SIG-M5 treated with dmso at 0.1 percent for 504 hours (cell line): ENCODE results near the gene PIGQ.

Source experiments
- DNase-seq: peaks from one replicate; lab custom pipeline; 2025; ENCODE audit not compliant: unreplicated experiment; lab: John Stamatoyannopoulos, UW

Gene PIGQ

DNA sequence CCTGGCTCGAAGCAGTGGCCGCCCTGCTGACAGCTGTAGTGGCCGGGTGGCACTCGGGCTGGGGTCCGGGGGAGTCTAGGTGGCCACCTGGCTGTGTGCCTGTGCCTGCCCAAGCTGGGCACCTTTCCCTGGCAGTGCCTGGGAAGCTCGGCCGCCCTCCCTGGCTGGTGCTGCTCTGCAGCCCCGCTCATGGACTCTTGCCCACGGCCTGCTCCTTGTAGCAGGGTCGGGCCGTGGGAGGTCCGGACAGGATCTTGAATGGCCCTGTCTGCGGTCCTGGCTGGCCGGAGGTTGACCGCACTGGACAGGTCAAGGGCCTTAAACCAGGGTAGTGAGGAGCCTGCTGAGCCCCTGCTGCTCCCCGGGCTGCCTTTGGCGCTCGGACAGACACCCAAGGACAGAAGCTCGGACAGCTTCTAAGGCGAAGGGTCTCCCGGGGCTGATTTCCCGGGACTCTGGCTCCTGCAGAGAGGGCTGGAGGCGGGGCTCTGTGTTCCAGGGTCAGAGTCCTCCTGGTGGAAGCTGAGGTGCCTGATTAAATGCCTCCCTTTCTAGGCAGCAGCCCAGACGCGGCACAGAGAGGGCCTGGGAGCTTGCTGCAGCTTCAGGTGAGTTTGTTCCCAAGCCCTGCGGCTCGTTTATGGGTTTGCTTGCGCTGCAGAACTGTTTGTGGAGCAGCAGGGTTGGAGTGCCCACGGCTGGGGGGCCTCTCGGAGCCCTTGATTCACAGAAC is 36.2 kb upstream of the PIGQ start:
- no peak for DNase-seq

GRCh38 chr16:534135-534534 is 35.6 kb upstream of the PIGQ start:
- no peak for DNase-seq

GRCh38 chr16:534856-535445 is 34.8 kb upstream of the PIGQ start:
- DNase-seq, result no peak

DNA sequence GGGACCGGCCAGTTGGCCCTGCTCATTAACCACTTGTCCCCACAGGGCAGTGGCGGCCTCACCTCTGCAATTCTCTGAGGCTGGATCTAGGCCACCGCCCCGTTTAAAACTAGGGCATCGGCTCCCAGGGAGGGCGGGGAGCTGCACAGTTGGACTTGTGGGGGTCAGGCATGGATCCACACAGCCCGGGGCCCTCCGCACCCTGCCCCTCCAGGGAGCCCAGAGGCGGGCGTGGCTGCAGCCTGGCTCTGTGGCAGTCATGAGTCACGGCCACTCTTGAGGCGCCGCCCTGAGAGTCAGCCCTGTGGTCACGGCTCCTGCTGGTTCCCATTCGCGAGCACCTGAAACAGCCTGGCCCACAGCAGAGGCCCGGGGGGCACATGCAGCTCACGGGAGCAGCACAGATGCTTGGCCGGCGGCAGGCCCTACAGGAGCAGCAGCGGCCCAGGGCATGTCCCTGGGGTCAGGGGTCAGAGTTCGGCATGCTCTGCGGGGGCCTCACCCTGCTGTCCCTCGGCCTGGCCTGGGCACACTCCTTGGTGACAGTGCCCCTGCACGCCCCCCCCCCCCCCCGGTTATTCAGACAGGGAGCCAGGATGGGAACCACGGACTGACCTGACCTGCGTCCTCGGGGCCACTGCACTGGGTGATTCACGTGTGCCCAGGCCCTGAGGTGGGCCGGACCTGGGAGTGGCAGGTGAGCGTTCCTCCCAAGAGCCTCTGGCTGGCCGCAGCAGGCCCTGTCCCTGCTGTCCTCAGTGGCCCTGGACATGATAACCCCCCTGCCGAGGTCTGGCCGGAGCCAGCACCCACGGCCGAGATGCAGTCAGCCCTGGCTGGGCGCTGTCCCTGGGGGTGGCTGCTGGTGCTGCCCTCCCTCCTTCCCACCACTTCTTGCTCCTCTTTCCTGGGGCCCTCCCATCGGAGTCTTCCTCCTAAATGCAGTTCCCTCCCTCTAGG is 34.0 kb upstream of the PIGQ start:
- DNase-seq, result peak; percentile 19

- no peak for DNase-seq
Observed at GRCh38 chr16:536746-537145, 33.0 kb upstream of the PIGQ start.

GRCh38 chr16:537415-538335 is 32.1 kb upstream of the PIGQ start:
- no peak for DNase-seq

DNA sequence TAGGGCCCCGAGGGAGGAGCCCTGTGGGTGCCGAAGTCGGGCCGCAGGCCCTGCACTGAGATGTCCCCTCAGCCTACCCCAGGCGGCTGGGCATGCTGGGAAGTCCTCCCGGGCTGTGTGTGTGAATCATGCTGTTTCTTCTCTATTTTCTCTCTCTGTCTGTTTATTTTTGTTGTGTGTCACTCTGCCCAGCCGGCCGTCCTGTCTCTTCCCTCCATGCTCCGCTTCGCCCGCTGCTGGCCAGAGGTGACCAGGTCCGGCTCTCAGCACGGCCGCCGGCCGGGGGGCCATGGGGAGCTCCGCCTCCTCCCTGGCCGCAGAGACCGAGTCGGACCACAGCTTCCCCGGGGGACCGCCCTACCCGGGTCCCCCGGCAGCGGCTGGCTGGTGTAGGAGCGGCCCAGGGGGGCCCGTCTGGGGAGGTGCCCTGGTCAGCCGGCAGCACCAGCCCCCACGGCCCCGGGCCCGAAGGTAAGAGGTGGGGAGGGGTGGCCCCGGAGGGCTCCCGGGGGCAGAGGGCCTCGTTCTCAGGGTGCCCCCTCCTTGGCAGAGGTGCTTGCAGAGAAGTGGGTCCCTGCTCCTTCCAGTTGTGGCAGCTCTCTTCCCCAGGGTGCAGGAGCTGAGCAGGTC is 29.8 kb upstream of the PIGQ start:
- no peak for DNase-seq

DNA sequence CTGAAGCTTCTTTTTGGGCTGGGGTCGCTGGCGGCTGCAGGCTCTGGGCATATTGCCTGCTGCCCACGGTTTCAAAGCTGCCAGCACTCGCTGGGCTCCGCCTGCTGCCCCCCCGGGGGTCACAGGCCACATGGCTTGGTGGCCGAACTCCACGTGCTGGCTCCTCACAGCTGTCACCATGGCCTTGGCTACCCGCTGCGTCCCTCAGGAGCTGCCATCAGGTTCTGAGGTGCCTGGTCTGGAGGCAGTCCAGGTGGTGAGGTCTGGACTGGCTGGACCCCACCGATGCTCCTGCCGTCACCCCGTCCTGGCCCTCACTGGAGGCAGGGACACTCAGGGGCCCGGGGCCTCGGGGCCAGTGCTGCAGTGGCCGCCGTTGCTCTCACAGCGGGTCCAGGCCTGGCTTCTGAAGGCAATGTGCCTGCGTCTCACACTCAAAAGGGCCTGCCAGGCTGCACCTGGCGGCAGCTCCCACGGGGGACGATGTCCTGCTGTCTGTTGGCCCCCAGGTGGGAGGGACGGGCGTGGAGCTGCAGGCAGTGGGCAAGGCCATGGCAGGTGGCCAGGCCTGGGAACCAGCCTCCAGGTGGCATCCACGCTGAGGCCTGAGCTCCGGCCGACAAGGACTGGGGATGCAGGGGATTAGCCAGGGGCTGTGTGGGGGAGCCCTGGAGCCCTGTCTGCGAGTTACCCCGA is 29.0 kb upstream of the PIGQ start:
- DNase-seq, result no peak

- no peak for DNase-seq
Observed at GRCh38 chr16:543301-544164, 26.2 kb upstream of the PIGQ start.

- DNase-seq, result no peak
Observed at GRCh38 chr16:544517-544916, 25.3 kb upstream of the PIGQ start.

- no peak for DNase-seq
Observed at GRCh38 chr16:546909-547770, 22.6 kb upstream of the PIGQ start.

DNA sequence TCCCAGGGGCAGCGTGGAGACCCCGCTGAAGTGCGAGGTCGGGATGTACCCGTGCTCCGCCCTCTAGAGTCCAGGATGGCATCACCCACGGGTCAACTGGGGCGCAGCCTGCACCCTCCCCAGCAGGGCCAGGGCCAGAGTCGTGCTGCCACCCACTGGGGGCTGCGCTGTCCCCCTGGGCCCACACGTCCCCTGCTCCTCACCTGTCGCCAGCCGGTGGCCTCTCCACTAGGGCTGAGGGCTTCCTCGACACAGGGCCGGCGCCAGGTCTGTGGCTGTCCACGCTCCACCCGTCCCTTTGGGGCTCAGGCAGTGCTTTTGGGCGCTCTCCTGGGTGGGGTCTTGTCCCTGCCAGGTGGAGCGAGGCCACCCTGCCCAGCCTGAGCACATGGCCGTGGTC is 21.2 kb upstream of the PIGQ start:
- DNase-seq, result no peak

DNA sequence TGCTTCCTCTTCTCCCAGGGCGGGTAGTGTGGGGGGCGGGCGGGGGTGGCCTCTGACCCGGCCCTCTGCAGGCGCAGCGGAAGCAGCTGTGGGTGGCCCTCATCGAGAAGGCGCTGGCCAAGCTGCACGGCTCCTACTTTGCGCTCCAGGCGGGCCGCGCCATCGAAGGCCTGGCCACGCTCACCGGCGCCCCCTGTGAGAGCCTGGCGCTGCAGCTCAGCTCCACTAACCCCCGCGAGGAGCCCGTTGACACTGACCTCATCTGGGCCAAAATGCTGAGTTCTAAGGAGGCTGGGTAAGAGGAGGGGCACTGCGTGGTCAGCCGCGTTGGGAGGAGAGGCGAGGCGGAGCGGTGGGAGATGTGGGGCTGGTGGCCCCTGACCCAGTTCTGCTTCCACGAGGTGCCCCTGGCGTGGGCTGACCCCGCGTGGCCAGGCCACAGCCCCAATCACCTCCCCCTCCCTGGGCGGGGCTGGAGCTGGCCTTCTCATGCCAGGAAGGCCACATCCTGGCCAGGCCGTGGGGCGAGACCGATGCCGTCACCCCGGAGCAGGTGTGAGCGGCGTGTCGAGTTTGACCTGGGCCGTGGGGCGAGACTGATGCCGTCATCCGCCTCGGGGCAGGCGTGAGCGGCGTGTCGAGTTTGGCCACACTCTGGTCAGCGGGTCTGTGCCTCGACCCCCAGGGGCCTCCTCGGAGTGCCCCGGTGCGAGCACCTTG is 20.1 kb upstream of the PIGQ start:
- no peak for DNase-seq

DNA sequence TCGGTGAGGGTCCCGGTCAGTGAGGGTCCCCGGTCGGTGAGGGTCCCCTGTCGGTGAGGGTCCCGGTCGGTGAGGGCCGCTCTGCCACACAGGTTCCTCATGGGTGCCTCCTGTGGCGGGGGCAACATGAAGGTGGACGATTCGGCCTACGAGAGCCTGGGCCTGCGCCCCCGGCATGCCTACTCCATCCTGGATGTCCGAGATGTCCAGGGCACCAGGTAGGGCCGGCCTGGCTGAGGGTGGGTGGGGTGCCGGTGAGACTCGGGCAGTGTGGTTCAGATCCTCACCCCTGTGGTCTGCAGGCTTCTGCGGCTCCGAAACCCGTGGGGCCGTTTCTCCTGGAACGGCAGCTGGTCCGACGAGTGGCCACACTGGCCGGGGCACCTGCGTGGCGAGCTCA is 18.6 kb upstream of the PIGQ start:
- no peak for DNase-seq

DNA sequence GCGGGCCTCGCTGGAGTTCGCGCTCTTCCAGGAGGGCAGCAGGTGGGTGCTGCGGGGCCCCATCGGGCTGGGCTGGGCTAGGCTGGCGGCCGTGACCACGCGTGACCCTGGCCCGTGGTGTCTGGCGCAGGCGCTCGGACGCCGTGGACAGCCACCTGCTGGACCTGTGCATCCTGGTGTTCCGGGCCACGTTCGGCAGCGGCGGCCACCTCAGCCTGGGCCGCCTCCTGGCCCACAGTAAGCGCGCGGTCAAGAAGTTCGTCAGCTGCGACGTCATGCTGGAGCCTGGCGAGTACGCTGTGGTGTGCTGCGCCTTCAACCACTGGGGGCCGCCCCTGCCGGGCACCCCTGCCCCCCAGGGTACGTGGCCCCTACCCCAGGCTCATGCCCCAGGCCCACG is 17.6 kb upstream of the PIGQ start:
- DNase-seq, result no peak

DNA sequence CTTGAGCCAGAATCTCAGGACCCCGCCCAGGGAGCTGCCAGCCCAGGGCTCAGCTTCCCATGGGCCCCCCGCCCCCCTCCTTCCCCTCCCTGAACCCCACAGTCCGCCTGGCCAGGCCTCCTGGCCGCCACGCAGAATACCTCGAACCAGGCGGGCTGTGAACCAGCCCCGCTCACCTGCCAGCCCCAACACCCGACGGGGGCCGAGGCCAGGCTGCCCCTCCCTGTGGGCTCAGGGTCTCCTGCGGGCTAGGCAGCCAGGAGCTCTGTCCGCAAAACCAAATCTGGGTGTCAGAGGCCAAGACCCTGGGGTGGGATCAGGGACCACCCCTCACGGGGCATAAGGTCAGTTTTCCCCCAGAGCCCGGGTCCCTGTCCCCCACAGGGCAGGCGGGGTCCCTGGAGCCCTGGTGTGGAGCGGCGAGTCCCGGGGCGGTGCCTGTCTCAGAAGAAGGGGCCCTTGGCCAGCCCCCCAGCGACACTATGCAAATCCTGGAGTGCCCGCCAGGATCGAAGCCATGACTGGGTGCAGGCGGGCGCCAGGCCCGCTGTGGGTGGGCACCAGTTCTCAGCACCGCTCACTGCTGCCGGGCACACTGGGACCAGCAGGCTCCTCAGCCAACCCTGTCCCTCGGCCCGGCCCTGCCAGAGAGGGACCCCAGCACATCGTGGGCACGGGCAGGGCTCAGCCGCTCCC is 16.0 kb upstream of the PIGQ start:
- DNase-seq, result no peak

DNA sequence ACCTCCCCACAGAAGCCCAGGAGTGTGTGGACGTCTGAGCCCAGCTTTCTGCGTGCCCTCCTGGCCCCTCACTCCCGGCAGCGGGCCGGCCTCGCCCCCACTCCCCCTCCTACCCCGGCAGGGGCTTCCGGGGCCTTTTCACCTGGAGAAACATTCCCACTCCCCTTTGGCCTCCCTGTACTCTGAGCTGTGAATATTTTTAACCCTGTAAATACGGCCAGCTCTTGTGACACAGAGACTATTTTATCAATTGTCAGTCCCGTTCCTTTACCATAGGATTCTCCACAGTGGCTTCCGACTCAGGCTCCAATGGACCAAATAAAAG is 15.5 kb upstream of the PIGQ start:
- no peak for DNase-seq
